DMS53 (cell line): ENCODE results near the gene CUL9.

ENCODE experiments used
- DNase-seq: peaks from one replicate; lab custom pipeline; 2025; lab: John Stamatoyannopoulos, UW

The CUL9 gene

GRCh38 chr6:43200541-43200940, 18.5 kb downstream of the CUL9 start:
- no peak for DNase-seq

DNA sequence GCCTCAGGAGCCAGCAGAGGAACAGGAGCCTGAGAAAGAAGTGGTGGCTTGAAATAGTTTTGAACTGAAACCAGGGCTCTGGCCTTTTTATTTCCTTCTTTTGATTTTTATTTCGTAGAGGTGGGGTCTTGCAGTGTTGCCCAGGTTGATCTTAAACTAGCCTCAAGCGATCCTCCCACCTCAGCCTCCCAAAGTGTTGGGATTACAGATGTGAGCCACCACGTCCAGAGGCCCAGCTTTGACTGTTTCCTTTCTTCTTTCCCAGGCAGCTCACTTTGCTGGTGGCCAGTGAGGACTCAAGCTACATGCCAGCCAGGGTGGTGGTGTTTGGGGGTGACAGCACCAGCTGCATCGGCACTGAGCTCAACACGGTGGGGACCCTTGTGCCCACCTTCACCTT, 20.5 kb downstream of the CUL9 start:
- no peak for DNase-seq

- DNase-seq: peak; percentile 19
Measured at GRCh38 chr6:43203029-43203717, 21.2 kb downstream of the CUL9 start.

GRCh38 chr6:43203718-43204095, 21.7 kb downstream of the CUL9 start:
- DNase-seq: no peak

- no peak for DNase-seq
Measured at GRCh38 chr6:43204271-43205105, 22.5 kb downstream of the CUL9 start.

DNA sequence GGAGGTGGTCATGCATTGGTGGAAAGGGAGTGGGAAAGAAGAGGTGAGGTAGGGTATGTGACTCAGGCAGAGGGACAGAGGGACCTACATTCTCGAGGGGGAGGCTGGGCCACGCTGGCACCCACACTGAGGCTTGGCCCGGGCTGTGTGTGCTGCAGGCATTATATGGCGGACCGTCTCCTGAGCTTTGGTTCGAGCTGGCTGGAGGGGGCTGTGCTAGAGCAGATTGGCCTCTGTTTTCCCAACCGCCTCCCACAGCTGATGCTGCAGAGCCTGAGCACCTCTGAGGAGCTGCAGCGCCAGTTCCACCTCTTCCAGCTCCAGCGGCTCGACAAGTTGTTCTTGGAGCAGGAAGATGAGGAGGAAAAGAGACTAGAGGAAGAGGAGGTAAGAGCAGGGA, 23.9 kb downstream of the CUL9 start:
- no peak for DNase-seq

DNA sequence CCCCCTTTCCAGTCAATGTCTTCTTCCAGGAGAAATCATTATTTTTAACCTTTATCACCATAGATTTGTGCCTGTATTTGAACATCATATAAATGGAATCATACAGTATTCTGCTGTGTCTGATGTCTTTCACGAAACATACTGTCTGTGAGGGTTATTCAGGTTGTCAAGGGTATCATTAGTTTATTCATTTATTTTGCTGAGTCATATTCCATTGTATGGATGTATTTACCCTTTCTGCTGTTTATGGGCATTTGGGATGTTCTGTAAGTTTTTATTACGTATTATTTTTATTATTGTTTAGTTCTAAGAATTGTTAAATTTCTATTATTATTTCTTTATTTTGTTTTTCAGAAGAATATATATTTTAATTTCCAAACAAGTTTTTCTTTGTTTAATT, 25.3 kb downstream of the CUL9 start:
- DNase-seq: peak; percentile 57

DNA sequence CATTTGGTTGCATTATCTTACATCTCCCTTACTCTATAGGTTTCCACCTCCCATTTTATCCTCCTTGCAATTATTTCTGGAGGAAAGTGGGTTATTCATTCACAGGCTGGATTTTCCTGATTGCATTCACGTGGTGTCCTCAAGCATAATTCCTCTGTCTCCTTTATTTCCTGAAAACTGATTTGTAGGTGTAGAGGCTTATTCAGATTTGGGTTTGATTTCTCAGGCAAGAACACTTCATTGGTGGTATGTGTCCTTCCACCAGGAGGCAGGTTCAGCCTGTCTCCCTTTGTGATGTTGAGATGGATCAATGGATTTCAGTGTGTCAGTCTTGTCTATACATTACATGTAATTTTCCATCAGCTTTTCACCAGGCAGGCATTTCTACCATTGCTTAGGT, 30.0 kb downstream of the CUL9 start:
- DNase-seq: no peak

DNA sequence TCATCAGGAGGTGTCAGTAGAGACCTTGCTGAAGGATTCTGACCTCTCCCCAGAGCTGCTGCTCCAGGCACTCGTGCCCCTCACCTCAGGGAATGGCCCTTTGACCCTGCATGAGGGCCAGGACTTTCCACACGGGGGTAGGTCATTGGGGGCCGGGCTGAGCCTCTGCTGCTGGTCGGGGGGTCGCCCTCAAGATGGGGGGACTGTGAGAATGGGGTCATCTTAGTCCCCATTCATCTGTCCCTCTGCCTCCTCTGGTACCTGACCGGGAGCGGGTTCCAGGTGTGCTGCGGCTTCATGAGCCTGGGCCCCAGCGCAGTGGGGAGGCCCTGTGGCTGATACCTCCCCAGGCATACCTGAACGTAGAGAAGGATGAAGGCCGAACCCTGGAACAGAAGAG, 31.4 kb downstream of the CUL9 start:
- no peak for DNase-seq

DNA sequence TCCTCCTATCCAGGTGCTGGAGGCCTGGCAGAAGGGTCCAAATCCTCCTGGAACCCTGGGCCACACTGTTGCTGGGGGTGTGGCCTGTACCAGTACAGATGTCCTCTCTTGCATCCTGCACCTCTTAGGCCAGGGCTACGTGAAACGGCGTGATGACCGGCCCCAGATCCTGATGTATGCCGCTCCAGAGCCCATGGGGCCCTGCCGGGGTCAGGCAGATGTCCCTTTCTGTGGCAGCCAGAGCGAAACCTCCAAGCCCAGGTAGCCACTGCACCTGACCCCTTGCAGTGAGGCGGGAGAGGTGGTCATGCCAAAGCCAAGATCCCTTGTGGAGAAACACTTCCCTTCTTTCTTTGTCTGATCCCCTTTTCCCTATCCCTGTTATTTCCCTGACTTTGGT, 33.1 kb downstream of the CUL9 start:
- no peak for DNase-seq

GRCh38 chr6:43216200-43216599, 34.2 kb downstream of the CUL9 start:
- no peak for DNase-seq

GRCh38 chr6:43217351-43217750, 35.4 kb downstream of the CUL9 start:
- DNase-seq: no peak

DNA sequence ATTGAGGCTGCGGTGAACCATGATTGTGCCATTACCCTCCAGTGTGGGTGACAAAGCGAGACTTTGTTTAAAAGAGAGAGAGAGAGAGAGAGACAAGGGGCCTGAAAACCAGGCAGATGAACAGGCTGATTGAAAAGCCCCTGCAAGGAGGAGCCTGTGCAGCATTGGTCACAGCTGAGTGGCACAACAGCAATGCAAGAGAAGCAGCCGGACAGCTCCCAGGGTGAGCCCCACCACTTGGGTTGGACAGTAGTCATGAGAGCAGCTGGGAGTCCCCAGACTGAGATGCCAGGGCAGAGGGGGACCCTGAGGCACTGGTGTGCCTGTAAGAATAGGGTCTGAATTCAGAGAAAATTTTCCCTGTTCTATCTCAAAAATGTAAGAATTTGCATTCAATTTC, 37.1 kb downstream of the CUL9 start:
- no peak for DNase-seq

GRCh38 chr6:43219814-43220213, 37.8 kb downstream of the CUL9 start:
- DNase-seq: no peak

- no peak for DNase-seq
Measured at GRCh38 chr6:43220439-43220951, 38.5 kb downstream of the CUL9 start.

GRCh38 chr6:43221046-43221972, 39.3 kb downstream of the CUL9 start:
- no peak for DNase-seq

GRCh38 chr6:43222418-43223059, 40.5 kb downstream of the CUL9 start:
- DNase-seq: no peak

GRCh38 chr6:43223175-43223574, 41.2 kb downstream of the CUL9 start:
- no peak for DNase-seq

DNA sequence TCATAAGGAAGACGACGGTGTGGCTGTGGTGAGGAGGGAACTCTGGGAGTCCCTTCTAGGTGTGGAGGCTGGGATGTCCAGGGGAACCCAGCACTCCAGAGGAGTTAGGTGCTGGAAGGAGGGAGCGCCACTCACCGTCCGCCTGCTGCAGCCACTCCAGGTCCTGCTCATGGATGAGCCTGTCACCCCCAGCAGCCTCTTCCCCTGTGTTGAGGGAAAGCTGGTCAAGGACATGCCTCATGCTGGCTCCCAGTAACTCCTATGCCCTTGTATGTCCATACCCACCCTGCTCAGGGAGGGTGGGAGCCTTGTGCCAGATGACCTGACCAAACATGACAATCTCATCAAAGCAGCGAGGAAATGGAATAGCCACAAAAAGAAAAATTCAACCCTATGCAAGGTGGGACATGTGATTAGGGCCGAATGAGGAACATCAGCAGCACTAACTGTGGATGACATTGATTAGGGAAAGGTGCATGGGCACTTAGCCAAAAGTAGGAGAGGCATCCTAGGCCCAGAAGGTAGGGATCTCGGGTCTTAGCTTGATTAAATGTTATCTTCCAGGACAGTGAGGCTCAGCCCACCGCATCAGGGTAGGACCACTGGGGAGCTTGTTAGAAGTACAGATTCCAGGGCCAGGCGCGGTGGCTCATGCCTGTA, 44.3 kb downstream of the CUL9 start:
- no peak for DNase-seq

GRCh38 chr6:43228951-43229802, 47.2 kb downstream of the CUL9 start, which contains the start of gene DNPH1:
DNPH1 (minus strand) TSS chr6:43229481; CDS start chr6:43229456, 25 bp downstream.
- DNase-seq: peak; percentile 86
